K562 (cell line): ENCODE results near the gene TMEM60.

Experiments used
- ARNT ChIP-seq, 2 experiments: fragments of 450-650 bp; IDR thresholded peaks; 2 replicates each; pipeline ENCODE4 v1.6.1; 2016; ENCODE audit warnings: mild to moderate bottlenecking in 1 of 2
- FOSL1 ChIP-seq: fragments of 200-800 bp; sonication (Bioruptor generic); conservative IDR thresholded peaks from 2 replicates; pipeline ENCODE4 v1.6.1; 2016; ENCODE audit warnings: missing genetic modification characterization, missing compliant biosample characterization
- FUS ChIP-seq: fragments of 200-400 bp; formaldehyde crosslinking; optimal IDR thresholded peaks from 2 replicates; pipeline ENCODE3; 2017; ENCODE audit warnings: low read depth, low read length
- MCM2 ChIP-seq: fragments of 450-650 bp; IDR thresholded peaks from 2 replicates; pipeline ENCODE4 v1.6.1; 2017; ENCODE audit warnings: low read depth, mild to moderate bottlenecking
- PHF8 ChIP-seq: fragments of 200-600 bp; sonication (generic); IDR thresholded peaks from 2 replicates; pipeline ENCODE4 v1.6.1; 2012; ENCODE audit warnings: mixed run types, mild to moderate bottlenecking, inconsistent platforms, low read length, moderate library complexity, borderline replicate concordance
- RBBP5 ChIP-seq: fragments of 200-600 bp; sonication (generic); IDR thresholded peaks from 2 replicates; pipeline ENCODE4 v1.6.1; 2012; ENCODE audit warnings: borderline replicate concordance, mild to moderate bottlenecking, low read length, control low read depth, inconsistent platforms; ENCODE audit not compliant: insufficient read depth, poor library complexity, severe bottlenecking
- SMARCC2 ChIP-seq: fragments of 450-650 bp; IDR thresholded peaks from 2 replicates; pipeline ENCODE4 v1.6.1; 2017; ENCODE audit warnings: antibody characterized with exemption, moderate library complexity, mild to moderate bottlenecking, low read depth
- TBL1XR1 ChIP-seq, 2 experiments: IDR thresholded peaks; 2 replicates each; pipeline ENCODE4 v1.6.1; 2012; ENCODE audit warnings: improper control_type of control experiment in 2 of 2, low read length in 2 of 2, mild to moderate bottlenecking in 1 of 2
- ZNF197 ChIP-seq: fragments of 200-800 bp; sonication (Bioruptor generic); IDR thresholded peaks from 2 replicates; pipeline ENCODE4 v1.6.1; 2016; ENCODE audit warnings: low read depth, missing genetic modification characterization, missing compliant biosample characterization

DNA sequence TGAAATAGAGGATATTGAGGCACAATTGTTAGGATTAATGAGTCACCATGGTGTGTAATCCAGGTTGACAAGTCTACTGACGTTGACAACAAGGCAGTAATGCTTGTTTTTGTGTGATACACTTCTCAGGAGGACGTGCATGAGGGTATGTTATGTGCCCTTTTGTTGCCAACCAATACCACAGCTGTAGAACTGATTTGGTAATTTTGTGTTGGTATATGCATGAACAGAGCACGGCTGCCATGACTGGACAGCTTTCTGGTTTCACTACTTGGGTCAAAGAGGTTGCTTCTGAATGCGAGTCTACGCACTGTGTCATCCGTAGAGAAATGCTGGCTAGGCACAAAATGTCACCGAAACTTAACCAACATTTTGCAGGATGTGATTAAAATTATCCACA, 33.2 kb upstream of the TMEM60 start:
- TF ChIP-seq SMARCC2 (no peak), PHF8 (no peak), FUS (no peak), MCM2 (no peak), TBL1XR1 (IDR thresholded peaks at IDR 0.05; ENCODE audit: low read length in 2 of 2) (no peak), ARNT (IDR thresholded peaks at IDR 0.05) (no peak), RBBP5 (no peak), FOSL1 (tag) (peak; percentile 41; the same call in 1 of the 2 replicates), ZNF197 (no peak)
